HL-60 (cell line): ENCODE results near the gene CYREN.

Experiments
- CTCF ChIP-seq: IDR thresholded peaks from one replicate; pipeline ENCODE4 v1.5.1; 2011; ENCODE audit warnings: low read length, control low read depth, inconsistent platforms; ENCODE audit not compliant: insufficient read depth
- GABPA ChIP-seq: IDR thresholded peaks from 2 replicates; pipeline ENCODE4 v1.6.1; 2012; ENCODE audit warnings: low read depth
- POLR2AphosphoS5 ChIP-seq: IDR thresholded peaks from 2 replicates; pipeline ENCODE4 v1.6.1; 2012; ENCODE audit warnings: low read depth
- REST ChIP-seq: IDR thresholded peaks from 2 replicates; pipeline ENCODE4 v1.6.1; 2012; ENCODE audit warnings: low read depth; ENCODE audit not compliant: insufficient replicate concordance
- SPI1 ChIP-seq: IDR thresholded peaks from 2 replicates; pipeline ENCODE4 v1.6.1; 2012; ENCODE audit warnings: low read depth, mild to moderate bottlenecking, borderline replicate concordance

GRCh38 chr7:135128931-135129330, 41.6 kb downstream of the CYREN start:
- TF ChIP-seq CTCF = no peak
- TF ChIP-seq POLR2AphosphoS5 = no peak
- no peak for TF ChIP-seq GABPA
- no peak for TF ChIP-seq REST
- TF ChIP-seq SPI1 = no peak
